Measurements from ENCODE around the gene GRK2. TPM values are rescaled to one million over a fixed set of nuclear protein-coding genes. Genes with fewer than 3 reads are reported as not detected.

GRK2 gene
- total RNA-seq, 2 experiments from 2014 or later, result 280 to 397 TPM

DNA sequence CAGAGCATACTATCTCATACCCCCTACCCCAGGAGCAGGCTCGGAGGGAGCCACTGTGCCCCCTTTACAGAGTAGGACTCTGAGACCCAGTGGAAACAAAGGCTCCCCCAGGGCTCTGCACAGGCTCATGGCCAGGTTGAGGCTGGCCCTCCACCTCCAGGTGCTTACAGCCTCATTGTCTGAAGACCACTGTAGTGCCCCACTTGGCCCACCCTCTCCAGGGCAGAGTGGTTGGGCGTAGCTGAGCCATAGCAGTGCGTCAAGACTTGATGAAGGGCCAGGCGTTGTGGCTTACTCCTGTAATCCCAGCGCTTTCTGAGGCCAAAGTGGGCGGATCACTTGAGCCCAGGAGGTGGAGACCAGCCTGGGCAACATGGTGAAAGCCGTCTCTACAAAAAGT, 24.5 kb downstream of the GRK2 start:
- peaks cover 47% of the 10 kb centered on the region for H3K4me1 ChIP-seq (ENCODE audit: insufficient read depth, low read length, poor library complexity, severe bottlenecking)
- POLR2A ChIA-PET, result interaction anchor here (1.0 kb wide), 1 partner anchor 28 kb away, joined by 3 read pairs; no protein-coding TSS in a partner anchor
- H3K9me2 ChIP-seq (ENCODE audit: insufficient read depth, low read length), result no peaks in the 10 kb centered on the region
- H4K20me1 ChIP-seq (ENCODE audit: insufficient read depth, low read length), result no peaks in the 10 kb centered on the region
- peaks cover 16% of the 10 kb centered on the region; the same call in 1 of the 2 replicates for H3K79me2 ChIP-seq (ENCODE audit: insufficient read depth, low read depth, low read length)
- TF ChIP-seq EZH2phosphoT487 (IDR thresholded peaks at IDR 0.05; ENCODE audit: borderline replicate concordance, low read depth, low read length), result no peak
- TF ChIP-seq, protein P1, sequence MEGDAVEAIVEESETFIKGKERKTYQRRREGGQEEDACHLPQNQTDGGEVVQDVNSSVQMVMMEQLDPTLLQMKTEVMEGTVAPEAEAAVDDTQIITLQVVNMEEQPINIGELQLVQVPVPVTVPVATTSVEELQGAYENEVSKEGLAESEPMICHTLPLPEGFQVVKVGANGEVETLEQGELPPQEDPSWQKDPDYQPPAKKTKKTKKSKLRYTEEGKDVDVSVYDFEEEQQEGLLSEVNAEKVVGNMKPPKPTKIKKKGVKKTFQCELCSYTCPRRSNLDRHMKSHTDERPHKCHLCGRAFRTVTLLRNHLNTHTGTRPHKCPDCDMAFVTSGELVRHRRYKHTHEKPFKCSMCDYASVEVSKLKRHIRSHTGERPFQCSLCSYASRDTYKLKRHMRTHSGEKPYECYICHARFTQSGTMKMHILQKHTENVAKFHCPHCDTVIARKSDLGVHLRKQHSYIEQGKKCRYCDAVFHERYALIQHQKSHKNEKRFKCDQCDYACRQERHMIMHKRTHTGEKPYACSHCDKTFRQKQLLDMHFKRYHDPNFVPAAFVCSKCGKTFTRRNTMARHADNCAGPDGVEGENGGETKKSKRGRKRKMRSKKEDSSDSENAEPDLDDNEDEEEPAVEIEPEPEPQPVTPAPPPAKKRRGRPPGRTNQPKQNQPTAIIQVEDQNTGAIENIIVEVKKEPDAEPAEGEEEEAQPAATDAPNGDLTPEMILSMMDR (conservative IDR thresholded peaks at IDR 0.05; ENCODE audit: low read length), result no peak
- H3K36me3 ChIP-seq (ENCODE audit: insufficient read depth, low read length), result peaks cover 83% of the 10 kb centered on the region
- DNase-seq (ENCODE audit: low spot score), result no peak
- H3K4me2 ChIP-seq (ENCODE audit: low read length), result peak overlapping the region; percentile 84; the same call in 1 of the 2 replicates
- H3K9me3 ChIP-seq (ENCODE audit: low read length), result peaks cover 20% of the 10 kb centered on the region
- no peak overlapping the region for H3K27ac ChIP-seq (ENCODE audit: low read depth, low read length, poor library complexity, severe bottlenecking)
- CTCF ChIA-PET (ENCODE audit: unreplicated experiment), result interaction anchor here (0.6 kb wide), 1 partner anchor 89 kb away, joined by 3 read pairs; no protein-coding TSS in a partner anchor
- peak overlapping the region; percentile 96 for H3K4me3 ChIP-seq (ENCODE audit: low read depth, low read length, poor library complexity, severe bottlenecking)
- intact Hi-C loops (cut with micrococcal nuclease; ENCODE audit: unreplicated experiment), result no loop called here
- BruUV-seq (replicated peaks), result no TSS peak
- H2AFZ ChIP-seq (ENCODE audit: low read length), result no peak overlapping the region

- no peak overlapping the region for H3K4me2 ChIP-seq (ENCODE audit: low read length)
- no peak overlapping the region for H2AFZ ChIP-seq (ENCODE audit: low read length)
- BruUV-seq (replicated peaks), result no TSS peak
- intact Hi-C loops (cut with micrococcal nuclease; ENCODE audit: unreplicated experiment), result no loop called here
- H3K4me3 ChIP-seq (ENCODE audit: low read depth, low read length, poor library complexity, severe bottlenecking), result no peak overlapping the region
- H3K27ac ChIP-seq (ENCODE audit: low read depth, low read length, poor library complexity, severe bottlenecking), result no peak overlapping the region
- H3K9me2 ChIP-seq (ENCODE audit: insufficient read depth, low read length), result no peaks in the 10 kb centered on the region
- TF ChIP-seq EZH2phosphoT487 (IDR thresholded peaks at IDR 0.05; ENCODE audit: borderline replicate concordance, low read depth, low read length), result no peak
- TF ChIP-seq, protein P1 (conservative IDR thresholded peaks at IDR 0.05; ENCODE audit: low read length), result no peak
- POLR2A ChIA-PET, result interaction anchor here (0.5 to 1.0 kb wide), 2 partner anchors 29 to 95 kb away, joined by 3 read pairs; no protein-coding TSS in a partner anchor
- peaks cover 83% of the 10 kb centered on the region for H3K36me3 ChIP-seq (ENCODE audit: insufficient read depth, low read length)
- peaks cover 18% of the 10 kb centered on the region; the same call in 1 of the 2 replicates for H3K79me2 ChIP-seq (ENCODE audit: insufficient read depth, low read depth, low read length)
- no peak for DNase-seq (ENCODE audit: low spot score)
- H4K20me1 ChIP-seq (ENCODE audit: insufficient read depth, low read length), result no peaks in the 10 kb centered on the region
- H3K9me3 ChIP-seq (ENCODE audit: low read length), result peaks cover 28% of the 10 kb centered on the region
- H3K4me1 ChIP-seq (ENCODE audit: insufficient read depth, low read length, poor library complexity, severe bottlenecking), result peaks cover 39% of the 10 kb centered on the region
- CTCF ChIA-PET (ENCODE audit: unreplicated experiment), result interaction anchor here (0.6 kb wide), 1 partner anchor 88 kb away, joined by 3 read pairs; no protein-coding TSS in a partner anchor
Measured at GRCh38 chr11:67291481-67292381, 25.5 kb downstream of the GRK2 start.
